GM19238 (cell line): Measurements from ENCODE around the gene COL4A4.
"Not testable (repeated sequence)": the region's sequence is repeated elsewhere in the genome, so short reads cannot be mapped to it uniquely, and the experiment has no call there.

Source experiments
- DNase-seq: peaks from one replicate; pipeline ENCODE4 v3.0.0; 2011; ENCODE audit warnings: low spot score; ENCODE audit not compliant: insufficient read length

The COL4A4 gene

DNA sequence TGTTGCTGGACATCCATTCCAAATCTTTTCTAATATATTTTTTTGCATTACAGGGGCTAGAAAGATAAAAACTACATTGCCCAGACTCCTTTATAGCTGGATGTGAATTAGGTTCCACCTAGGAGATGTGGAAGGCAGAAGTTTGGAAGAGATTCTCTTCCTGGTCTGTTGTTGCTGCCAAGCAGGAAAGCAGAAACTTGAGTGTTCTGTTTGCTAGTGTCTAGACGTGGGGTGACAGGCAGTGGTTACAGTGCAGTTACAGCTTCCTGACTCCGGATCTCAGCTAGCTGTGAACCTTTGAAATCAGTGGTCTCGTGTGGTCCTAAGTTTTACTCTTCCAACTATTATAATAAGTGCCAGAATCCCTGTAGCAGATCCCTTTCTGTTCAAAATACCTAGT lies 46.2 kb downstream of the COL4A4 start:
- DNase-seq: no peak

DNA sequence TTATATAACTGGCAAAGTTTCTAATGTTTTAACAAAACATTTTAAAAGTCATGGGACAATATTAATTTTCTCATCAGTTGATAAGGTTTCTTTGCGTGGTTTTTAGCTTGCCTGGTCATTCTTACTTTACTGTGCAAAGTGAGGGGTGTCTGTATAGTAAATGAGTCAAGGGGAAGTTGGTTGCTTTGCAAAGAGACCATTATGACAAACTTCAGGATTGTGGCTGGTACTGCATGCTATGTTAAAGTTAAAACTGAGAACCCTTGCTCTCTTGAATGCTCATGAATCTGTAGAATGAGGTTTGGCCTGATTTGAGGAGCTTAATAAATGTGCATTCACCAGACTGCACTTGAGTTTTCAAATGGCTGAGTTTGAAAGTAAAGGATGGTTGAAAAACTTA lies 47.0 kb downstream of the COL4A4 start:
- no peak for DNase-seq

DNA sequence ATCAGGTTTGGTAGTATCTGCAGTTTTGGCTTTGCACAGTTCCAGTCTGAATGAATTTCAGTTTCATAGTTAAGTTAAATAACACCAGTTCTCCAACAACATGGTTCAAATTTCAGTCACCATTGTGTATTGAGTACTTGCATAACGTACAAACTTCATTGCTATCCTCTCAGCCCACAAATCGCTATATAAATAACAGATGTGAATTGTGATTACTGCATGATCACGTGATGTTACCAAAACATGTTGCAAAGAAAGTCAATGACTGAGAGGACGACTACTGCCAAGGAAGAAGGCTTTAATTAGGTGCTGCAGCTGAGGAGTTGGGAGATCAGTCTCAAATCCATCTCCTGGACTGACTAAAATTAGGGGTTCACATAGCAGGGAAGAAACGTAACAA lies 48.2 kb downstream of the COL4A4 start:
- DNase-seq: no peak

DNA sequence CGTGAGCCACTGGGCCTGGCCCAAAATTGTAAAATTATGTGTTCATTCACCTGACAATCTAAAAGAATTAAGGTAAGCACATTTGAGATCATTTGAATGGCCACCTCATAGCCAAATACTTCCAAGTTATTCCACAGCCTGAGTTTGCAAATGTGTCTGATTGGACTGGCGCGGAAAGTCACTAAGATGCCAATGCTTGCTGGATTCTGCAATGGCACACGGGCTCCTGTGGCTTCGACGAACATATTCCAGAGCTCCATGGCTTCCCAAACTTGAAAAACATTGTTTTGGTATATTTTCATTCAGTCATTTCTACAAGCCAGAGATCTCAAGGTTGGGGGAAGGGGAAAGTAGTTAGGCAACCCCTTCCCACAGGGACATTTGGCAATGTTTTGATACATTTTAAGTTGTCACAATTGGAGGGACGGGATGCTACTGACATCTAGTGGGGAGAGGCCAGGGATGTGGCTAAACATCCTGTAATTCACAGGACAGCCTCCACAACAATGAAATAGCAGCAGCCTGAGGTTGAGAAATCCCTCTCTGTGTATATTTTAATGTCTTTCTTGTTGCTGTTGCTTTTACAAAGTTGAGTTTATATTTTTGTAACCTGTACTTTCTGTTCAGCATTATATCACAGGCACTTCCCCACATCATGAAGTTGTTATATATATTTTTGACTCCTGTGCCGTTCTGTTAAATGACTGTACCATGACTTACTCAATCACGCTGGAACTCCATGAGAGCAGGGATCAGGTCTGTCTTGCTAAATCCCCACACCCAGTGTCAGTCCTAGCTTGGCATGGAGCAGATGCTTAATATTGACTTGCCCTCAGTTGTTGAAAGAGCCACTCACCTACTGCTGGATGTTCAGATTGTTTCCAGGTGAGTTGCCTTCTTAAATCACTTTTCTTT lies 56.9 kb downstream of the COL4A4 start:
- DNase-seq: peak; percentile 7

DNA sequence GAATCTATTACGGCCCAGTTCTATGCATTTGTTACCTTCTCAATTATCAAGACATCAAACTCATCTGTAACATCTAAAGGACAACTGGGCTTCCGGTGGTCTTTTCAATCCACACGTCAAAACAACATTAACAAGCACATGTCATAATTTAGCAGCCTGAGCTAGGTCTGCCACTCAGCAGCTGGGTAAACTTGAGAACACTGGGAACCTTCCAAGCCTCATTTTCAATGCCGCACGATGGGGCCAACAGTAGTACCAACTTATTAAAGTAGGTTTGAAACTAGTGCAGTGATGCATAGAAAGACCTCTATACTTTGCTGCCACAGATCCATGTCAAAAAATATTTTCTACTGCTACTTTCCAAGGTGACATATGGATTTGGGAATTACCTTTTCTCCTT lies 60.4 kb downstream of the COL4A4 start:
- DNase-seq: no peak

DNA sequence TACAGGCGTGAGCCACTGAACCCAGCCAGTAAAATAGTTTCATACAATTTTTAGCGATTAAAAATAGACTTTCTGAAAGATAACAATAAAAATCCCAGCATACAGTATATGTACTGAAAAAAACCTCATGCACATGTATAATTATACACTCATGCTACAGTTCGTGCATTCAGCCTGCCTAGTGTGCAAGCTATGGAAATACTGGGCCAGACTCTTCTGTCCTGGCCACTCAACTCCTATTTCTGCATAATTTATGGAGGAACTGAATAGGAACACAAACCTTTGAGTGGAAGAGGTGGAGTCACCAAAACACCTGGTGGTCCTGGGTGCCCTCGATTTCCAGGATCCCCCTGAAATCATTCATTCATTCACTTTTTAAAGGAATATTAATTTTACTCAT lies 64.7 kb downstream of the COL4A4 start:
- no peak for DNase-seq

DNA sequence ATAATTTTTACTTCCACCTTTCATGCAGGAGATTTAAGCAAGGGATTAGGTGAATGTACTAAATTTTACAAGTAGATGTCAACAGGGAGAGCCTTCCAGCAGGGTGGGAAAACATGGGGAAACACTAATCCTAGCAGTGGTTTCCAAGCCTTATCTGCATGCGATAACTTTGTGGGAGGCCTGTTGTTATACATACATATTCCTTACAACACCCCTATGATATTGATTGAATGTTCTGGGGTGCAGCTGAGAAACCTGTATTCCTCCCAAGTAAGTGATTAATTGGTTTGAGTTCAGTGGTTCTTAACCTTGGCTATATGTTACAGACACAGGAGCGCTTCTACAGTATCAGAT lies 65.9 kb downstream of the COL4A4 start:
- no peak for DNase-seq

DNA sequence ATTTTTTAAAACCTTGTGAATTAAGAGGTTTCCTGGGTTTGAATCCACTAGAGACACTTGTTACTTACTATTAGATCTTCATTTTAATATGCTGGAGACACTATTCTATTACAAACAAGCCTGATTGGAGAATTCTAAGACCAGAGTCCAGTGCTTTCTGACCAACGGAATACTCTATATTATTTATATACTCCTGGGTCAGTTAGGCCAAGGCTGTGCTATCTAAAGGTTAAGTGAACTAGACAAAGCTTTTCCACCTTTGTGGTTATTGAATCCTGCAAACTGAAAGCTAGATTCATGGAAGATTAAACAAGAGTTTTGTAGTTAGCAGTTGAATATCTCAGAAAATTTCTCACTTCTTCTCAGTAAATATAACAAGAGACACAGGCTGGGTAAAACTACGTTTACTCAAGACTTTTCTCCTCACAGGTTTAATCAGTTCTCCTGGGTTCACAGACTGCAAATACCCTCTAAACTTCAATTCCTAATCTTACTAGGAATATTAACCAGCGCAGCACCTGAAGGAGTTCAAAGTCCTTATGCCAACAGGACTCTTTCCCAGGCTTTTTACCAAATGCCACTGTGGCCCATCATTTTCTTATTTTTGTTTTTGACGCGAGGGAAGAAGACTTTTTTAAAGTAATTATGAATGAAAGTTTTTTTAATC lies 66.4 kb downstream of the COL4A4 start:
- DNase-seq: no peak

DNA sequence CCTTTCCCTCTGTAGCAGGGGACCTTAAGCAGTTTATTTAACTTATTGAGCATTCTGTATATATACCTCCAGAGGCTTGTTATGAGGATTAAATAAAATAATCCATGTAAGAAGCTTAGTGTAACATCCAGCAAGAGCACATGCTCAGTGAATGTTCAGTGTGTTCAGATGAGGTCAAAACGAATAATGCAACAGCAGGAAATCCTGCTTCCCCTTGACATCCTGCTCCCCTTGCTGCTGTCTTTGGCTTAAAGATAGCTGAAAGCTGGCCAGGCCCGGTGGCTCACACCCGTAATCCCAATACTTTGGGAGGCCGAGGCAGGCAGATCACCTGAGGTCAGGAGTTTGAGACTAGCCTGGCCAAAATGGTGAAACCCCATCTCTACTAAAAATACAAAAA lies 68.7 kb downstream of the COL4A4 start:
- no peak for DNase-seq

DNA sequence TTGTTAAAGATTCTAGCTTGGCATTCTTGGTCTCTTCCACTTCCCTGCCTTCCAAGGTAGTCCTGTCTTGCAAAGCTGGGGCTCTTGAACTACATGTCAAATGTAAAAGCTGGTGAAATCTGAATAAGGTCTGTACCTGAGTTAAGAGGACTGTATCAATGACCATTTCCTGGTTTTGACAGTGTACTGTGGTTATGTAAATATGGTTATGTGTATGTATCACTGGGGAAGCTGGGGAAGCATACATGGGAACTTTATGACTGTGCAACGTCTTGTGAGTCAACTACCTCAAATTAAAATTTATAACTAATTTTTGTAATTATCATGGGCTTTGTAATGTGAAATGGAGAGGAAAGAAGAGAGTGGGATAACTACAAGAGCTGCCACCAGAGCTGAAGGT lies 81.7 kb downstream of the COL4A4 start:
- no peak for DNase-seq

DNA sequence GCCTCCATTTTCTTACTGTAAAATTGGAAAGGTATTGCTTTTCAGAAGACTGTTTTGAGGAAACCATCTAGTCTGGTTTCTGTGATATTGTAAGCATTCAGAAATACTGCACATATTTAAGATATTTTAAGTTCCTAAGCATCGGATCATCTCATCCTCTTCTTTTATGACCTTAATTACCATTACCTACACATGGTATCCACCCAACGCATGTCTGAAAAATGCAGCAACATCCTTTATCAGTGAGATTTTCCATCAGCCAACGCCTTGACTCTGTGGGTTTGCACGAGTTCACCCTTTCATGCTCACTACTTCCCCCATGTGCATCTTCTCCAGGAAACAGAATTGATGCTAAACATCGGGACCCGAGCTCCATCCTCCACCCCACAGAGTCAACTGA lies 84.3 kb downstream of the COL4A4 start:
- DNase-seq: no peak

DNA sequence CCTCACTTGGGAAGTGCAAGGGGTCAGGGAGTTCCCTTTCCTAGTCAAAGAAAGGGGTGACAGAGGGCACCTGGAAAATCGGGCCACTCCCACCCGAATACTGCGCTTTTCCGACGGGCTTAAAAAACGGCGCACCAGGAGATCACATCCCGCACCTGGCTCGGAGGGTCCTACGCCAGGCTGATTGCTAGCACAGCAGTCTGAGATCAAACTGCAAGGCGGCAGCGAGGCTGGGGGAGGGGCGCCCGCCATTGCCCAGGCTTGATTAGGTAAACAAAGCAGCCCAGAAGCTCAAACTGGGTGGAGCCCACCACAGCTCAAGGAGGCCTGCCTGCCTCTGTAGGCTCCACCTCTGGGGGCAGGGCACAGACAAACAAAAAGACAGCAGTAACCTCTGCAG lies 98.9 kb downstream of the COL4A4 start:
- DNase-seq: not testable (repeated sequence)

DNA sequence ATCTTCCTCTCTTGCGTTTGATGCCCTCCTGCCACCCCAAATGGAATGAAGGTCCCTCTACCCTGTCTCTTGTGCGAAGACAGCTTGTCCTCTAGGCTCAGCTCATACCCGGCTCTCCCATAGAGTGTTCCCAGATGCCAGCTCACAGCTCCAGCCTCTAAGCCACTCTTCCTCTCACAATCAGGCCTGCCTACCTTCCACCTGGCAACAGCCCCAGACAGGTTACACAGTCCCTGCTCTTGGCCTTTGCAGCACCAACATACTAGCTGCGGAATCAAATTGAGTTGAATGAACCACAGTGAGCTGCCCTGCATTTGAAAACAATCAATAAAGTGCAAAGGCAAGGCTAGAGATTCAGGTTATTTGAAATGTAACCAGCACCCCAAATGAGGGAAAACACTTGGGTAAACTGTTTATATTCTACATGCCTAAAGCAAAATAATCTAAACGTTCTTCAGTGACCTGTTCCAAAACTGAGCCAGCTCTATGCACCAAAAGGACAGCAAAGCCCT lies 105.1 kb downstream of the COL4A4 start:
- DNase-seq: no peak

DNA sequence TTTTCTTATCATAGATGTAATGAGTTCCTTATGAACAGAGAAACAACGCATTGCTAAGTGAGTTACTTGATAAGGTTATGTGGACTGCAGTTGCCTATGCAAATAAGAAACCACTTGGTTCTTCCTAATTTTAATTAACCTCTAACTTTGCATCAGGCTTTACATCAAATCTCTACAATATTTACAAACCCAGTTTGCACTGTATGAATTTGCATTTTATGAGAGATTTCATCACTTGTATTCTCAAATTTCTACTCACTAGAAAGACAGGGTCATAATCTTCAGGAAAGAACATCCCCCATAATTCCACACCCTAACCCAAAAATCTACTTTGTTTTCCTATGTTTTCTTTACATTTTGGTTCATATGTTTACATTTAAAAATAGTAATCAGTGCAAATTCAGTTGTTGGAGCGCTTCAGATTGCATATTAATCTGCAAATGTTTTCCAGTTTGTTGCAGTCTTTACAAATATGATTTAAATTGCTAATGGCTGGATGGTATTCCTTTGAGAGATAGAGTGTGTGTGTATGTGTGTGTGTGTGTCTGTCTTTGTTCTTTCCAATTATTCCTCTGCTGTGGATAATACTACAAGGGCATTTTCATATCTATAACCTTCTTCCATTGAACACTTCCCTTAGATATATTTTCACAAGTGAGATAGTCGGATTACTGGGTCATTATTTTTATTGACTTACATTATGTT lies 106.1 kb downstream of the COL4A4 start:
- no peak for DNase-seq

DNA sequence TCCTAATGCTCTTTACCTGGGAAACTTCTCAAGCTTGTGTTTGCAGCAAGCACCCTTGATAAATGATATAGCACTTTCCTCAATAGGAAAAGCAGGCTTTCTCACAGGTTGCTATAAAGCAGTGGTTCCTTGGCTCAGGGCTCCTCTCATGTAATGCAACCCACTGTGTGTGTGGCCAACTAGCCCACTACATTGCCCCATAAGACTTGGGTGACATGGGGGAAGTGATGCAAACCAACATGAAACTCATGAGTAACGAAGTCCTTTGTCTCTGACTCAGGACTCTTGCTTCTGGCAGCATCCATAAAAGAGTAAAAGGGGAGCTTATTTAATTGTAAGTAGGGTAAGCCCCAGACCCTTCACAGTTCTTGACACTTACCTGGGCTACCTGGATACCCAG lies 106.9 kb downstream of the COL4A4 start:
- DNase-seq: no peak

DNA sequence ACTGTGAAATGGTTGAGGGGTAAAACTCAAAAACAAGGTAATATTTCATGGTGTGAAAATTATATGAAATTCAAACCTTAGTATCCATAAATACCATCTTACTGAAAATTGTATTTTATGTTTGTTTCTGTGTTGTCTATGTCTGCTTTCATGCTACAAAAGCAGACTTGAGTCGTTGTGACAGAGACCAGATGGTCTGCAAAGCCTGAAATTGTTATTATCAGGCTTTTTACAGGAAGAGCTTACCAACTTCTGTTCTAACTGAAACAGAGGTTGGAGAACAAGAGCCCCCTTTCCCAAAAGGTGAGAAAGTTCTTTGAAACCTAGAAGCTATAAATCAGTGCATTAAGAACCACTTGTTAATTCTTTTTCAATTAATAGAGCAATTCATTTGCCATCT lies 110.0 kb downstream of the COL4A4 start:
- no peak for DNase-seq

DNA sequence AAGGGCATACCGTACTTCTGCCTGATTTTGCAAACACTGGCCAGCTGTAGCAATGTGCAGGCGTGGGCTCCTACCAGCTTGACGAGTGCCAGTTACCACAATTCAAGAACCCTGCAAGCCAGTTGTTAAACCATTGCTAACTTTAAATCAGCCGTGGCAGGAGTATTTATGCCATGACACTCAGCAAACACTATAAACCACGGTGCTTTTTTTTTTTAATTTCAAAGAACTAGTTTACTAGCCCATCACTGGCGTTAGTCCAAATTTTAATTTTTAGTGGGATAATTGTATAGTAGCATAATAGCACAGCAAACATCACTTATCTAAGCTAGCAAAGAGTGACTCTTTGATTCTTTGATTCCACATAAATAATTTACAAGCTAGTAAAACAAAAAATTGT lies 111.1 kb downstream of the COL4A4 start:
- no peak for DNase-seq

DNA sequence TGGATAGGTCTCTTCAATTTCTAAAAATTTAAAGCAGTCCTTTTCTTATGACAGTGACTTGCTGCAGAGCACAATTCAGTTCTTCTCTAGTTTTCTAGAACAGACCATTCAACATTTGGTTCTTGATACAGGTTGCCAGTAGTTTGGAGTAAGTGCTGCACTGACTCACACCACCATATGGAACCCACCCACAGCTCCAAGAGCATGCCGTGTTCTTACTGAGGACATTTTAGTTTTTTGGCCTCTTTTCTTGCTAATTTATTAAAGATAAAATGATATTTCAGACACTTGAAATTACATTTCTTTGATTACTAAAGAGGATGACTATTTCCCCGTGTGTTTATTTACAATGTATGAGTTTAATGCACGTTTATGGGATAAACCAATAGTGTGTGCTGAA lies 120.0 kb downstream of the COL4A4 start:
- no peak for DNase-seq

DNA sequence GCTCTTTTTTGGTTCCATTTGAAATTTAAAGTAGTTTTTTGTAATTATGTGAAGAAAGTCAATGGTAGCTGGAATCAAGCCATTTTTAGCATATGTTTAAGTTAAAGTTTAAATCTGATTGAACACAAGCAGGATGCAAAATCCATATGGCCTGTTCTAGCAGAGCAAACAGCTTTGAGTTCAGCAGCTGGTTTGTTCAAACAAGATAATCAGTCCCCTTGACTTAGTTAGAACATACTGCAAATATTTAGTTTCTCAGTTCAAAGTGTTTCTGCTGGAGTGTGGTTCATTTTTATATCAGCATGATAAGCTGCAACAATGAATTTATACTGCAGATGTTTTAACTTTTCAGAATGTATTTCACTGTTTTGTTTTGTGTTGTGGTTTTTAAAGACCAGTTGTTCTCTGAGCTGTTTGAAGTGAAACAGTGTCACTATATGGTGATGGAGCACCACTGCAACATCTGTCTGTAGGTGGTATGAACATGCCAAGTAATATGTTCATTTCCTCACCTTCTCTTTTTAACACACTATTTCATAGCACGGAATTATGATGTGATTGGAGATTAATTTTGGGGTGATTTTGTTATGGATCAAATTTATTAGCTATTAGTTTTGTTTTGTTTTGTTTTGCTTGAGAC lies 125.3 kb downstream of the COL4A4 start:
- no peak for DNase-seq

DNA sequence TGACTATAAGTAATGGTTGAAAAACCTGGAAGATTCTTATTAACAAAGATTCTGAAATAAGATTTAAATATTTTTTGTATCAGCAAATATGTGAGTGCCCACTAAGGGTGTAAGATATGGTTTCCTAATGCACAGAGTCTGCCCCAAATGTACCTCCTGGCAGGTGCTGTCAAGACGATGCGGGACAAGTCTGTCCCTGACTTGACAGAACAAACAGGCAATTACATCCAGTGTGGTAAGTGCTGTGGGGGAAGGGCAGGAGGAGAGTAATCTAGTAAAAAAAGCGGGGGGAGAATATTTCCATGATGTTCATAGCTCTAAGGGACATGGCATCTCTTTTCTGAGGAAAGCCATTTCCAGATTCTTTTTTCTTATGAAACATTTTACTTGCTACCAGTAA lies 127.5 kb downstream of the COL4A4 start:
- DNase-seq: no peak

DNA sequence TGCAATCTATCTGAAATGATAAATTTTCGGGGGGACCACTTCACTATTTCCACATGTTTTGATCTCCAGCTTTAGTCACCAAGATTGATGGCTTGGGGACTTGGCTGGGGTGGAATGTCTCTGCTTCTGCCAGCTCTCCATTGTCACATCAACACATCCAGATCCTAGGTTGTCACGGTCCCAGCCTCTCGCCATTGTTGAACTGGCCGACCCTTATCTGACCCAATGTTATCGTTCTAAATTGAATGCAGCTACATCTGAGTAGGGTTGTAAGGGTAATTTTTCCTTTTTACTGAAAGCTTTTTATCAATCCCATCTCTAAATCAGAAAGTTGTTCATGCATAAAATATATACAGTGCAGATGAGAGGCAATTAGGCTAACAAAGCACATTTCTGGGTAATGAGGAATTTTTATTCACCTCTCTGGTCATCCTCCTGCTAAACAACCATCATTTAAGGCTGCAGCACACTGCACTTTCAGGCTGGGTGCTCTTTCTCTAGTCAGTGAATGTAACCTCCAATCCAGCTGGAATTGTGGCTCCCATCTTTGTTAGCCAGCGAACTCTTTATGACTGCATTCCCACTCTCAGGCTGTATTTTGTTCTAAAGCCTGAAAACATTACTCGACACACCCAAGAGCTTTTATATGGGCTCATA lies 128.2 kb downstream of the COL4A4 start:
- no peak for DNase-seq
